GM10248 (cell line): ENCODE measurements around the gene AKR1E2.

Experiments
- CTCF ChIA-PET: fragments of 300-600 bp; sonication (Branson Sonifier 250); formaldehyde crosslinking; extraction: SDS; loops from one replicate; lab custom pipeline; 2021; ENCODE audit warnings: antibody characterized with exemption; lab: Yijun Ruan, JAX
- POLR2A ChIA-PET: fragments of 350-650 bp; sonication (Branson Sonifier 250); formaldehyde crosslinking; extraction: SDS; loops from one replicate; lab custom pipeline; 2020; ENCODE audit warnings: antibody characterized with exemption; lab: Yijun Ruan, JAX
- DNase-seq: peaks from one replicate; pipeline ENCODE4 v3.0.0; 2012; ENCODE audit errors: extremely low spot score
- CTCF ChIP-seq: IDR thresholded peaks from 2 replicates; pipeline ENCODE4 v1.5.1; 2012; ENCODE audit warnings: mild to moderate bottlenecking, low read depth; ENCODE audit errors: extremely low read depth, missing control alignments, control extremely low read depth

AKR1E2 gene

GRCh38 chr10:4784667-4785333 is 41.2 kb upstream of the AKR1E2 start:
- POLR2A ChIA-PET = no interaction called here
- CTCF ChIA-PET = interaction anchor here (0.9 to 1.5 kb wide), 3 partner anchors 9 to 33 kb away, joined by 3 to 5 read pairs (median 4); no protein-coding TSS in a partner anchor
- DNase-seq = no peak
- no peak for TF ChIP-seq CTCF

GRCh38 chr10:4786043-4786839 is 39.8 kb upstream of the AKR1E2 start:
- ChIA-PET POLR2A (no interaction called here), CTCF (interaction anchor here (1.4 to 1.5 kb wide), 2 partner anchors 10 to 29 kb away, joined by 4 to 5 read pairs; no protein-coding TSS in a partner anchor)
- TF ChIP-seq CTCF = no peak
- DNase-seq = no peak

GRCh38 chr10:4790045-4790444 is 36.0 kb upstream of the AKR1E2 start:
- CTCF ChIA-PET = no interaction called here
- TF ChIP-seq CTCF = no peak
- POLR2A ChIA-PET = no interaction called here
- DNase-seq = no peak

- no peak for DNase-seq
- ChIA-PET POLR2A (no interaction called here), CTCF (no interaction called here)
- TF ChIP-seq CTCF = no peak
Measured at GRCh38 chr10:4790922-4791321, 35.1 kb upstream of the AKR1E2 start.

- ChIA-PET CTCF (interaction anchor here (1.5 to 1.8 kb wide), 2 partner anchors 16 to 22 kb away, joined by 4 to 8 read pairs; no protein-coding TSS in a partner anchor), POLR2A (no interaction called here)
- no peak for DNase-seq
- TF ChIP-seq CTCF = no peak
Measured at GRCh38 chr10:4792381-4792780, 33.6 kb upstream of the AKR1E2 start.

- no peak for TF ChIP-seq CTCF
- ChIA-PET CTCF (no interaction called here), POLR2A (no interaction called here)
- DNase-seq = no peak
Measured at GRCh38 chr10:4801405-4801804, 24.6 kb upstream of the AKR1E2 start.
